PC-3 (cell line): ENCODE measurements around the gene MAST4. TPM values are rescaled to one million over a fixed set of nuclear protein-coding genes. Genes with fewer than 3 reads are reported as not detected.

Source experiments
- ATAC-seq: fragments of 200-7000 bp; cut with Tn5 transposase; 2 replicates; pipeline ENCODE4 v1.9.1; 2020; ENCODE audit warnings: mild to moderate bottlenecking, moderate library complexity
- BruUV-seq: library from RNA; stranded (reverse); fragments of 400-500 nt; replicated peaks from 2 replicates; lab custom pipeline; 2021; lab: Mats Ljungman, UMichigan
- CTCF ChIA-PET: fragments of 300-600 bp; sonication (Branson Sonifier 250); formaldehyde crosslinking; loops from one replicate; lab custom pipeline; 2022; ENCODE audit warnings: antibody characterized with exemption; lab: Charles Lee
- POLR2A ChIA-PET: fragments of 300-600 bp; sonication (Branson Sonifier 250); formaldehyde crosslinking; loops from one replicate; lab custom pipeline; 2022; ENCODE audit warnings: antibody characterized with exemption; ENCODE audit not compliant: unreplicated experiment; lab: Charles Lee
- DNase-seq: peaks from one replicate; pipeline ENCODE4 v3.0.0-alpha.2; 2015
- H2AFZ ChIP-seq: fragments of 300-600 bp; sonication (generic); 2 replicates; pipeline ENCODE4 v1.6.0; 2016; ENCODE audit warnings: antibody characterized with exemption, low read length
- H3F3A ChIP-seq: fragments of 300-600 bp; sonication (generic); one replicate; pipeline ENCODE4 v1.6.0; 2017; ENCODE audit warnings: antibody characterized with exemption, low read length, control low read depth, mild to moderate bottlenecking; ENCODE audit not compliant: unreplicated experiment
- H3K27ac ChIP-seq: fragments of 300-600 bp; sonication (generic); 2 replicates; pipeline ENCODE4 v1.5.1; 2016; ENCODE audit warnings: mild to moderate bottlenecking, low read length
- H3K27me3 ChIP-seq: fragments of 300-600 bp; sonication (generic); 2 replicates; pipeline ENCODE4 v1.6.1; 2016; ENCODE audit warnings: low read length, mixed read lengths
- H3K36me3 ChIP-seq: fragments of 300-600 bp; sonication (generic); 2 replicates; pipeline ENCODE4 v1.6.1; 2016; ENCODE audit warnings: low read depth, mixed run types, low read length, mixed read lengths
- H3K4me1 ChIP-seq: fragments of 300-600 bp; sonication (generic); 2 replicates; pipeline ENCODE4 v1.5.1; 2016; ENCODE audit warnings: low read length; ENCODE audit not compliant: insufficient read depth
- H3K4me2 ChIP-seq: fragments of 300-600 bp; sonication (generic); 2 replicates; pipeline ENCODE4 v1.6.0; 2016; ENCODE audit warnings: low read length
- H3K4me3 ChIP-seq: fragments of 300-600 bp; sonication (generic); 2 replicates; pipeline ENCODE4 v1.5.1; 2016; ENCODE audit warnings: mild to moderate bottlenecking, low read length, mixed read lengths
- H3K79me2 ChIP-seq: fragments of 300-600 bp; sonication (generic); 2 replicates; pipeline ENCODE4 v1.6.1; 2017; ENCODE audit warnings: low read length, mixed read lengths
- H3K9ac ChIP-seq: fragments of 300-600 bp; sonication (generic); 2 replicates; pipeline ENCODE4 v1.6.0; 2016; ENCODE audit warnings: mild to moderate bottlenecking, low read length
- H3K9me2 ChIP-seq: fragments of 300-600 bp; sonication (generic); replicated peaks from 2 replicates; pipeline ENCODE4 v1.6.1; 2016; ENCODE audit warnings: mixed run types, low read length, mixed read lengths
- H3K9me3 ChIP-seq: fragments of 300-600 bp; sonication (generic); 2 replicates; pipeline ENCODE4 v1.6.1; 2016; ENCODE audit warnings: low read length, mixed read lengths
- H4K20me1 ChIP-seq: fragments of 300-600 bp; sonication (generic); 2 replicates; pipeline ENCODE4 v1.6.1; 2016; ENCODE audit warnings: low read length, mixed read lengths
- EZH2 ChIP-seq: fragments of 300-600 bp; sonication (generic); IDR thresholded peaks from one replicate; pipeline ENCODE4 v1.6.1; 2017; ENCODE audit warnings: antibody characterized with exemption, mild to moderate bottlenecking, low read length; ENCODE audit not compliant: unreplicated experiment
- EZH2phosphoT487 ChIP-seq: fragments of 300-600 bp; sonication (generic); IDR thresholded peaks from 2 replicates; pipeline ENCODE4 v1.6.1; 2018; ENCODE audit warnings: mild to moderate bottlenecking, antibody characterized with exemption, low read length, borderline replicate concordance
- intact Hi-C: fragments of 100-400 bp; cut with micrococcal nuclease; formaldehyde crosslinking; loops from 2 replicates; pipeline ENCODE4 v1.9.0; 2023
- total RNA-seq: library from RNA; depleted of rRNA; stranded (reverse); fragments of >200 nt; gene quantifications from 2 replicates; pipeline ENCODE4 v1.2.3, GENCODE V29; 2014
- TF ChIP-seq, protein P1 (sequence below): fragments of 300-600 bp; sonication (generic); conservative IDR thresholded peaks from 2 replicates; pipeline ENCODE4 v1.5.1; 2017; ENCODE audit warnings: antibody characterized with exemption, low read depth, mild to moderate bottlenecking, low read length

The MAST4 gene
- total RNA-seq, 1 experiment from 2014 or later = 7.9 TPM

GRCh38 chr5:67047160-67047559, 451.0 kb downstream of the MAST4 start:
- peaks cover 11% of the 10 kb centered on the region for H3K79me2 ChIP-seq
- TF ChIP-seq EZH2 (no peak), EZH2phosphoT487 (no peak)
- TF ChIP-seq, protein P1, sequence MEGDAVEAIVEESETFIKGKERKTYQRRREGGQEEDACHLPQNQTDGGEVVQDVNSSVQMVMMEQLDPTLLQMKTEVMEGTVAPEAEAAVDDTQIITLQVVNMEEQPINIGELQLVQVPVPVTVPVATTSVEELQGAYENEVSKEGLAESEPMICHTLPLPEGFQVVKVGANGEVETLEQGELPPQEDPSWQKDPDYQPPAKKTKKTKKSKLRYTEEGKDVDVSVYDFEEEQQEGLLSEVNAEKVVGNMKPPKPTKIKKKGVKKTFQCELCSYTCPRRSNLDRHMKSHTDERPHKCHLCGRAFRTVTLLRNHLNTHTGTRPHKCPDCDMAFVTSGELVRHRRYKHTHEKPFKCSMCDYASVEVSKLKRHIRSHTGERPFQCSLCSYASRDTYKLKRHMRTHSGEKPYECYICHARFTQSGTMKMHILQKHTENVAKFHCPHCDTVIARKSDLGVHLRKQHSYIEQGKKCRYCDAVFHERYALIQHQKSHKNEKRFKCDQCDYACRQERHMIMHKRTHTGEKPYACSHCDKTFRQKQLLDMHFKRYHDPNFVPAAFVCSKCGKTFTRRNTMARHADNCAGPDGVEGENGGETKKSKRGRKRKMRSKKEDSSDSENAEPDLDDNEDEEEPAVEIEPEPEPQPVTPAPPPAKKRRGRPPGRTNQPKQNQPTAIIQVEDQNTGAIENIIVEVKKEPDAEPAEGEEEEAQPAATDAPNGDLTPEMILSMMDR = no peak
- H3K9me3 ChIP-seq = no peaks in the 10 kb centered on the region
- intact Hi-C loops = no loop called here
- no peaks in the 10 kb centered on the region for H4K20me1 ChIP-seq
- no peak for ATAC-seq
- no peak for DNase-seq
- H3F3A ChIP-seq = no peaks in the 10 kb centered on the region
- no peak overlapping the region for H2AFZ ChIP-seq
- no peak overlapping the region for H3K9ac ChIP-seq
- BruUV-seq = no TSS peak
- no peaks in the 10 kb centered on the region for H3K9me2 ChIP-seq
- no peak overlapping the region for H3K27ac ChIP-seq
- CTCF ChIA-PET = no interaction called here
- POLR2A ChIA-PET = no interaction called here
- no peaks in the 10 kb centered on the region for H3K36me3 ChIP-seq
- H3K4me3 ChIP-seq = no peak overlapping the region
- H3K27me3 ChIP-seq = no peaks in the 10 kb centered on the region
- no peak overlapping the region for H3K4me2 ChIP-seq
- H3K4me1 ChIP-seq = peaks cover 6% of the 10 kb centered on the region

- ATAC-seq (no peak), DNase-seq (no peak)
- ChIA-PET POLR2A (no interaction called here), CTCF (no interaction called here)
- Histone ChIP-seq H3K36me3 (no peaks in the 10 kb centered on the region), H3K4me2 (no peak overlapping the region), H3K9me2 (no peaks in the 10 kb centered on the region), H3K4me1 (peaks cover 10% of the 10 kb centered on the region), H3K9ac (no peak overlapping the region), H3F3A (no peaks in the 10 kb centered on the region), H2AFZ (no peak overlapping the region), H4K20me1 (no peaks in the 10 kb centered on the region), H3K9me3 (no peaks in the 10 kb centered on the region), H3K27me3 (no peaks in the 10 kb centered on the region), H3K4me3 (no peak overlapping the region), H3K79me2 (peaks cover 8% of the 10 kb centered on the region), H3K27ac (no peak overlapping the region)
- no TSS peak for BruUV-seq
- intact Hi-C loops = no loop called here
- TF ChIP-seq EZH2phosphoT487 (no peak), EZH2 (no peak)
- TF ChIP-seq, protein P1 = no peak
These were observed 451.4 kb downstream of the MAST4 start for GRCh38 chr5:67047616-67048015.

- TF ChIP-seq, protein P1 = no peak
- TF ChIP-seq EZH2 = no peak
- Histone ChIP-seq H4K20me1 (no peaks in the 10 kb centered on the region), H3K4me3 (no peak overlapping the region), H3K4me2 (no peak overlapping the region), H3K9me2 (no peaks in the 10 kb centered on the region), H3K36me3 (no peaks in the 10 kb centered on the region), H3K27ac (no peak overlapping the region), H3K9me3 (no peaks in the 10 kb centered on the region), H3K9ac (no peak overlapping the region), H3F3A (no peaks in the 10 kb centered on the region), H3K27me3 (no peaks in the 10 kb centered on the region), H3K4me1 (peaks cover 10% of the 10 kb centered on the region), H3K79me2 (no peaks in the 10 kb centered on the region; the same call in 1 of the 2 replicates), H2AFZ (no peak overlapping the region)
- no peak for ATAC-seq
- POLR2A ChIA-PET = interaction anchor here (0.5 kb wide), 1 partner anchor 53 kb away, joined by 5 read pairs; no protein-coding TSS in a partner anchor
- no peak for DNase-seq
- intact Hi-C loops = loop anchor here (5.0 kb wide), 1 partner anchor 33 kb away; no protein-coding TSS in a partner anchor
- BruUV-seq = no TSS peak
- CTCF ChIA-PET = no interaction called here
These were observed 453.9 kb downstream of the MAST4 start for GRCh38 chr5:67050125-67050524.
